Esophagus (tissue), 2 donors: Measurements from ENCODE around the gene SAMD15. TPM values are rescaled to one million over a fixed set of nuclear protein-coding genes. Genes with fewer than 3 reads are reported as not detected.

Experiments
- H3K27ac ChIP-seq, 2 donors: one replicate each; pipeline ENCODE4 v1.5.1; 2013; ENCODE audit warnings: low read depth in 2 of 2, mild to moderate bottlenecking in 2 of 2, inconsistent platforms in 1 of 2, low read length in 1 of 2, moderate library complexity in 1 of 2
- H3K27me3 ChIP-seq, 2 donors: one replicate each; pipeline ENCODE4 v1.6.1; 2013; ENCODE audit warnings: low read length in 2 of 2, control low read depth in 1 of 2, mild to moderate bottlenecking in 1 of 2; ENCODE audit not compliant: insufficient read depth in 2 of 2, control insufficient read depth in 1 of 2
- H3K36me3 ChIP-seq, 2 donors: one replicate each; pipeline ENCODE4 v1.6.1; 2013; ENCODE audit warnings: low read length in 1 of 2; ENCODE audit not compliant: control insufficient read depth in 2 of 2, insufficient read depth in 2 of 2
- H3K4me1 ChIP-seq, 2 donors: one replicate each; pipeline ENCODE4 v1.6.1; 2013; ENCODE audit warnings: low read length in 1 of 2; ENCODE audit not compliant: control insufficient read depth in 2 of 2, insufficient read depth in 2 of 2
- H3K4me3 ChIP-seq, 2 donors: one replicate each; pipeline ENCODE4 v1.5.1; 2013; ENCODE audit warnings: low read length in 2 of 2, mild to moderate bottlenecking in 2 of 2, low read depth in 1 of 2, moderate library complexity in 1 of 2
- H3K9me3 ChIP-seq, 2 donors: one replicate each; pipeline ENCODE4 v1.6.1; 2013; ENCODE audit warnings: mild to moderate bottlenecking in 2 of 2, low read depth in 1 of 2, low read length in 1 of 2, moderate library complexity in 1 of 2; ENCODE audit not compliant: control insufficient read depth in 2 of 2, insufficient read depth in 1 of 2
- WGBS, 2 donors: extraction: QIAGEN DNeasy Blood & Tissue Kit; methylation state at CpG; one replicate each; pipeline ENCODE4 v1.1.7; 2013; 5-methylcytosine and 5-hydroxymethylcytosine counted together
- polyA plus RNA-seq, 2 donors: library from polyadenylated mRNA; stranded (reverse); fragments of 200-250 nt; gene quantifications; one replicate each; pipeline ENCODE4 v1.2.3, GENCODE V29; 2013
- donor health status: healthy with polysubstance abuse.
- donor health status: Bipolar disorder and iron deficiency.

SAMD15 gene
- polyA plus RNA-seq, 2 donors = 0.34 to 0.41 TPM

GRCh38 chr14:77436042-77436441 is 58.9 kb downstream of the SAMD15 start:
- Histone ChIP-seq H3K4me1 (no peaks in the 10 kb centered on the region), H3K36me3 (peaks cover 0 to 4% of the 10 kb centered on the region in 2 donors), H3K9me3 (no peaks in the 10 kb centered on the region), H3K27me3 (no peaks in the 10 kb centered on the region), H3K27ac (no peak overlapping the region), H3K4me3 (no peak overlapping the region)
- 98 to 99% methylated on average over 3 of the region's 3 CpGs for WGBS, 2 donors

GRCh38 chr14:77438596-77438995 is 61.4 kb downstream of the SAMD15 start:
- peaks cover 14 to 17% of the 10 kb centered on the region in 2 donors for H3K36me3 ChIP-seq

GRCh38 chr14:77439861-77440260 is 62.7 kb downstream of the SAMD15 start:
- Histone ChIP-seq H3K4me1 (no peaks in the 10 kb centered on the region), H3K27me3 (no peaks in the 10 kb centered on the region), H3K9me3 (no peaks in the 10 kb centered on the region), H3K36me3 (peaks cover 14 to 18% of the 10 kb centered on the region in 2 donors), H3K27ac (no peak overlapping the region), H3K4me3 (no peak overlapping the region)
- WGBS, 2 donors = 92 to 95% methylated on average over 4 of the region's 4 CpGs

More at GRCh38 chr14:77438596-77438995, 61.4 kb downstream of the SAMD15 start:
- Histone ChIP-seq H3K27me3 (no peaks in the 10 kb centered on the region), H3K27ac (no peak overlapping the region), H3K9me3 (no peaks in the 10 kb centered on the region), H3K4me1 (no peaks in the 10 kb centered on the region), H3K4me3 (no peak overlapping the region)
- WGBS, 2 donors = 93 to 96% methylated on average over 1 of the region's 1 CpG

Other genes starting within 250 kb of the SAMD15 start
- not detected for gene ZDHHC22, start 235.6 kb upstream of the SAMD15 start, polyA plus RNA-seq
- 10 to 100 TPM in 1 of 2 donors, 1 to 10 TPM in 1; 3.7 to 11.1 TPM for gene TMEM63C, start 195.6 kb upstream of the SAMD15 start, polyA plus RNA-seq
- gene NGB, start 106.2 kb upstream of the SAMD15 start, polyA plus RNA-seq = under 1 TPM in 1 of 2 donors, not detected in 1; 0.04 TPM
- 10 to 100 TPM in 1 of 2 donors, 1 to 10 TPM in 1; 5.8 to 11.5 TPM for gene POMT2, start 56.5 kb upstream of the SAMD15 start, polyA plus RNA-seq
- 10 to 100 TPM; 22.2 to 34.2 TPM for gene GSTZ1, start 56.3 kb upstream of the SAMD15 start, polyA plus RNA-seq
- gene TMED8, start 285 bp upstream of the SAMD15 start, polyA plus RNA-seq = 1 to 10 TPM; 1.5 to 2.0 TPM
- under 1 TPM; 0.09 to 0.22 TPM for gene NOXRED1, start 46.1 kb downstream of the SAMD15 start, polyA plus RNA-seq
- 1 to 10 TPM; 7.5 to 10.0 TPM for gene VIPAS39, start 80.2 kb downstream of the SAMD15 start, polyA plus RNA-seq
- gene AHSA1, start 80.7 kb downstream of the SAMD15 start, polyA plus RNA-seq = 10 to 100 TPM; 75.4 to 97.4 TPM
- under 1 TPM; 0.12 to 0.16 TPM for gene ISM2, start 121.4 kb downstream of the SAMD15 start, polyA plus RNA-seq
- 10 to 100 TPM; 14.1 to 16.3 TPM for gene SPTLC2, start 239.3 kb downstream of the SAMD15 start, polyA plus RNA-seq